ENCODE measurements around the gene ZNF672. TPM values are rescaled to one million over a fixed set of nuclear protein-coding genes. Genes with fewer than 3 reads are reported as not detected.

The ZNF672 gene
- total and polyA plus RNA-seq, 2 of the 13 experiments (the other 11 are each of a cell fraction or from before 2014, with no cell fraction given): 17.2 to 22.9 TPM

DNA sequence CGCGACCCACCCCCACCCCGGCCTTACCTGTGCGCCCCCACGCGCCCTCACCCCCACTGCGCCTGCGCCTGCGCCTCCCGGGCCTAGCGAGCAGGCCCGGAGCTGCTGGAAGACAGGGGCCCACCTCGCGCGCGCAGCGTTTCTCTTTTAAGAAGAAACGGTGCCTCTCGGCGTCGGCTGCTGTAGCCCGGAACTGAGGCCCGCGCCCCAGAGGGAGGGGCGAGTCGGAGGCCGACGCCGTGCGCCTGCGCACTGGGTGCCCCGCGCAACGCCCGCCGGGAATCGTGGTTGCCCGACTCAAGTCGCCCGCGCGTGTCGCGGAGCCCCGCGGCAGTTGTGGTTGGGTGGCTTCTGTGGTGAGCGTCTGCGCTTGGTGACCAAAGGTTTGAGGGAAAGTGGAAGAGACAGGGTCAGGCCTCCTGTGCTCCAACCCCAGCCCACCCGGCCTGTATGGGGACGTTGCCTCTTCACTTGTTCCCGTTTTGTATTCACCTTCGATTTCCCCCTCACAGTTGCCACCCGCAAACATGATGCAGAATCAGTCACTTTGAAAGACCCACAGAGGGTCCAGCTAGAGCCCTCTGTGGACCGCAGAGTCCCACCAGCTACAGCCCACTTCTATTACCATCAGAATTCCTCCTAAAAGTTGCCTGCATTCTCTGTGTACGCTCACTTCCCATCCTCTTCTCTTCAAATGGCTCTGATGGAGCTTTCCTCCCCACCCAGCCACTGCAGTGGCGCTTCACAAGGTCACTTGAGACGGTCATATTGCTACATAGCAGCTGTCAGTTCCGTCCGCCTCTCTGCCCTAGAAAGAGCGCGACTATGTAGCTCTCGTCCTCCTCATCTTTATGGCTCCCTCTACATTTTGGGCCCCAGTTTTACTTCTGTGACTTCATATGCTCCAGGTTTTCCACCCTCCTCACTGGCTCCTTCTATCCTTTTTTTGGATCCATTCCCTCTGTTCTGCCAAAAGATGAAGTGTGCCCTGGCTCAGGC lies 21.2 kb downstream of the ZNF672 start, which contains the start of gene ZNF692 (continued):
- TF ChIP-seq, protein P1, sequence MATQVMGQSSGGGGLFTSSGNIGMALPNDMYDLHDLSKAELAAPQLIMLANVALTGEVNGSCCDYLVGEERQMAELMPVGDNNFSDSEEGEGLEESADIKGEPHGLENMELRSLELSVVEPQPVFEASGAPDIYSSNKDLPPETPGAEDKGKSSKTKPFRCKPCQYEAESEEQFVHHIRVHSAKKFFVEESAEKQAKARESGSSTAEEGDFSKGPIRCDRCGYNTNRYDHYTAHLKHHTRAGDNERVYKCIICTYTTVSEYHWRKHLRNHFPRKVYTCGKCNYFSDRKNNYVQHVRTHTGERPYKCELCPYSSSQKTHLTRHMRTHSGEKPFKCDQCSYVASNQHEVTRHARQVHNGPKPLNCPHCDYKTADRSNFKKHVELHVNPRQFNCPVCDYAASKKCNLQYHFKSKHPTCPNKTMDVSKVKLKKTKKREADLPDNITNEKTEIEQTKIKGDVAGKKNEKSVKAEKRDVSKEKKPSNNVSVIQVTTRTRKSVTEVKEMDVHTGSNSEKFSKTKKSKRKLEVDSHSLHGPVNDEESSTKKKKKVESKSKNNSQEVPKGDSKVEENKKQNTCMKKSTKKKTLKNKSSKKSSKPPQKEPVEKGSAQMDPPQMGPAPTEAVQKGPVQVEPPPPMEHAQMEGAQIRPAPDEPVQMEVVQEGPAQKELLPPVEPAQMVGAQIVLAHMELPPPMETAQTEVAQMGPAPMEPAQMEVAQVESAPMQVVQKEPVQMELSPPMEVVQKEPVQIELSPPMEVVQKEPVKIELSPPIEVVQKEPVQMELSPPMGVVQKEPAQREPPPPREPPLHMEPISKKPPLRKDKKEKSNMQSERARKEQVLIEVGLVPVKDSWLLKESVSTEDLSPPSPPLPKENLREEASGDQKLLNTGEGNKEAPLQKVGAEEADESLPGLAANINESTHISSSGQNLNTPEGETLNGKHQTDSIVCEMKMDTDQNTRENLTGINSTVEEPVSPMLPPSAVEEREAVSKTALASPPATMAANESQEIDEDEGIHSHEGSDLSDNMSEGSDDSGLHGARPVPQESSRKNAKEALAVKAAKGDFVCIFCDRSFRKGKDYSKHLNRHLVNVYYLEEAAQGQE (IDR thresholded peaks at IDR 0.05; ENCODE audit: borderline replicate concordance in 1 of 2, low read depth in 1 of 2, low read length in 2 of 2): peak in 1 of 2 experiments; percentile 44; a peak in 1 of 4 replicates
- TF ChIP-seq, protein P2, sequence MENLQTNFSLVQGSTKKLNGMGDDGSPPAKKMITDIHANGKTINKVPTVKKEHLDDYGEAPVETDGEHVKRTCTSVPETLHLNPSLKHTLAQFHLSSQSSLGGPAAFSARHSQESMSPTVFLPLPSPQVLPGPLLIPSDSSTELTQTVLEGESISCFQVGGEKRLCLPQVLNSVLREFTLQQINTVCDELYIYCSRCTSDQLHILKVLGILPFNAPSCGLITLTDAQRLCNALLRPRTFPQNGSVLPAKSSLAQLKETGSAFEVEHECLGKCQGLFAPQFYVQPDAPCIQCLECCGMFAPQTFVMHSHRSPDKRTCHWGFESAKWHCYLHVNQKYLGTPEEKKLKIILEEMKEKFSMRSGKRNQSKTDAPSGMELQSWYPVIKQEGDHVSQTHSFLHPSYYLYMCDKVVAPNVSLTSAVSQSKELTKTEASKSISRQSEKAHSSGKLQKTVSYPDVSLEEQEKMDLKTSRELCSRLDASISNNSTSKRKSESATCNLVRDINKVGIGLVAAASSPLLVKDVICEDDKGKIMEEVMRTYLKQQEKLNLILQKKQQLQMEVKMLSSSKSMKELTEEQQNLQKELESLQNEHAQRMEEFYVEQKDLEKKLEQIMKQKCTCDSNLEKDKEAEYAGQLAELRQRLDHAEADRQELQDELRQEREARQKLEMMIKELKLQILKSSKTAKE (CRISPR knock-in tag; IDR thresholded peaks at IDR 0.05; ENCODE audit: borderline replicate concordance): no peak
- TF ChIP-seq, protein P3, sequence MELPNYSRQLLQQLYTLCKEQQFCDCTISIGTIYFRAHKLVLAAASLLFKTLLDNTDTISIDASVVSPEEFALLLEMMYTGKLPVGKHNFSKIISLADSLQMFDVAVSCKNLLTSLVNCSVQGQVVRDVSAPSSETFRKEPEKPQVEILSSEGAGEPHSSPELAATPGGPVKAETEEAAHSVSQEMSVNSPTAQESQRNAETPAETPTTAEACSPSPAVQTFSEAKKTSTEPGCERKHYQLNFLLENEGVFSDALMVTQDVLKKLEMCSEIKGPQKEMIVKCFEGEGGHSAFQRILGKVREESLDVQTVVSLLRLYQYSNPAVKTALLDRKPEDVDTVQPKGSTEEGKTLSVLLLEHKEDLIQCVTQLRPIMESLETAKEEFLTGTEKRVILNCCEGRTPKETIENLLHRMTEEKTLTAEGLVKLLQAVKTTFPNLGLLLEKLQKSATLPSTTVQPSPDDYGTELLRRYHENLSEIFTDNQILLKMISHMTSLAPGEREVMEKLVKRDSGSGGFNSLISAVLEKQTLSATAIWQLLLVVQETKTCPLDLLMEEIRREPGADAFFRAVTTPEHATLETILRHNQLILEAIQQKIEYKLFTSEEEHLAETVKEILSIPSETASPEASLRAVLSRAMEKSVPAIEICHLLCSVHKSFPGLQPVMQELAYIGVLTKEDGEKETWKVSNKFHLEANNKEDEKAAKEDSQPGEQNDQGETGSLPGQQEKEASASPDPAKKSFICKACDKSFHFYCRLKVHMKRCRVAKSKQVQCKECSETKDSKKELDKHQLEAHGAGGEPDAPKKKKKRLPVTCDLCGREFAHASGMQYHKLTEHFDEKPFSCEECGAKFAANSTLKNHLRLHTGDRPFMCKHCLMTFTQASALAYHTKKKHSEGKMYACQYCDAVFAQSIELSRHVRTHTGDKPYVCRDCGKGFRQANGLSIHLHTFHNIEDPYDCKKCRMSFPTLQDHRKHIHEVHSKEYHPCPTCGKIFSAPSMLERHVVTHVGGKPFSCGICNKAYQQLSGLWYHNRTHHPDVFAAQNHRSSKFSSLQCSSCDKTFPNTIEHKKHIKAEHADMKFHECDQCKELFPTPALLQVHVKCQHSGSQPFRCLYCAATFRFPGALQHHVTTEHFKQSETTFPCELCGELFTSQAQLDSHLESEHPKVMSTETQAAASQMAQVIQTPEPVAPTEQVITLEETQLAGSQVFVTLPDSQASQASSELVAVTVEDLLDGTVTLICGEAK (IDR thresholded peaks at IDR 0.05): no peak
- TF ChIP-seq, protein P3 (CRISPR knock-in tag; IDR thresholded peaks at IDR 0.05): 0 out of 2 replicates have a peak, but pooled peaks have one; percentile 22
- TF ChIP-seq PAF1 (CRISPR knock-in tag; IDR thresholded peaks at IDR 0.05) (no peak), ZNF562 (CRISPR knock-in tag; IDR thresholded peaks at IDR 0.05; ENCODE audit: borderline replicate concordance) (no peak), NONO (IDR thresholded peaks at IDR 0.05) (no peak), NONO (CRISPR knock-in tag; conservative IDR thresholded peaks at IDR 0.05) (0 out of 2 replicates have a peak, but pooled peaks have one; percentile 48), ZNF10 (CRISPR knock-in tag; IDR thresholded peaks at IDR 0.05; ENCODE audit: borderline replicate concordance, low read depth) (no peak), ZNF138 (CRISPR knock-in tag; IDR thresholded peaks at IDR 0.05; ENCODE audit: low read depth) (no peak), ZNF569 (CRISPR knock-in tag; IDR thresholded peaks at IDR 0.05; ENCODE audit: borderline replicate concordance) (no peak), ZNF879 (CRISPR knock-in tag; IDR thresholded peaks at IDR 0.05) (no peak)

Measured in HepG2 (cell line).